WTC11 (cell line): Measurements from ENCODE around the gene LRRC4B. TPM values are rescaled to one million over a fixed set of nuclear protein-coding genes. Genes with fewer than 3 reads are reported as not detected.

Source experiments
- ATAC-seq: fragments of 200-7000 bp; cut with Tn5 transposase; 2 replicates; pipeline ENCODE4 v1.10.0; 2021; ENCODE audit warnings: mild to moderate bottlenecking, moderate library complexity
- CTCF ChIA-PET: fragments of 300-600 bp; sonication (Branson Sonifier 250); formaldehyde crosslinking; loops from one replicate; lab custom pipeline; 2021; ENCODE audit warnings: antibody characterized with exemption; lab: Charles Lee
- POLR2A ChIA-PET: fragments of 350-600 bp; sonication (Branson Sonifier 250); formaldehyde crosslinking; loops from one replicate; lab custom pipeline; 2021; ENCODE audit warnings: antibody characterized with exemption; lab: Charles Lee
- DNase-seq: peaks from one replicate; pipeline ENCODE4 v3.0.0; 2021; ENCODE audit warnings: low spot score
- H3K27ac Mint-ChIP-seq: 2 replicates; pipeline ENCODE4 v1.8.0; 2021; ENCODE audit warnings: mixed read lengths
- H3K27me3 Mint-ChIP-seq: 2 replicates; pipeline ENCODE4 v1.8.0; 2021; ENCODE audit warnings: low read depth, mild to moderate bottlenecking, moderate library complexity, mixed read lengths
- H3K36me3 Mint-ChIP-seq: 2 replicates; pipeline ENCODE4 v1.8.0; 2021; ENCODE audit warnings: mixed read lengths
- H3K4me1 Mint-ChIP-seq: 2 replicates; pipeline ENCODE4 v1.8.0; 2022; ENCODE audit warnings: mixed read lengths
- H3K4me3 Mint-ChIP-seq: 2 replicates; pipeline ENCODE4 v1.8.0; 2021; ENCODE audit warnings: mild to moderate bottlenecking, moderate library complexity, mixed read lengths
- H3K9me3 Mint-ChIP-seq: 2 replicates; pipeline ENCODE4 v1.8.0; 2021; ENCODE audit warnings: mixed read lengths
- AFF4 ChIP-seq: sonication (generic); formaldehyde crosslinking; IDR thresholded peaks from 2 replicates; pipeline ENCODE4 v1.8.1; 2023; ENCODE audit warnings: mild to moderate bottlenecking, missing genetic modification reagents, borderline replicate concordance
- E2F5 ChIP-seq: sonication (generic); formaldehyde crosslinking; IDR thresholded peaks from 2 replicates; pipeline ENCODE4 v1.8.1; 2022; ENCODE audit warnings: mild to moderate bottlenecking, moderate library complexity, missing genetic modification reagents
- ESRRA ChIP-seq: sonication (generic); formaldehyde crosslinking; IDR thresholded peaks from 2 replicates; pipeline ENCODE4 v1.8.1; 2022; ENCODE audit warnings: mild to moderate bottlenecking, missing genetic modification reagents, borderline replicate concordance
- FOXK1 ChIP-seq: sonication (generic); formaldehyde crosslinking; IDR thresholded peaks from 2 replicates; pipeline ENCODE4 v1.8.0; 2022; ENCODE audit warnings: mild to moderate bottlenecking, moderate library complexity, missing genetic modification reagents
- FOXP1 ChIP-seq: sonication (generic); formaldehyde crosslinking; IDR thresholded peaks from 2 replicates; pipeline ENCODE4 v1.8.0; 2022; ENCODE audit warnings: missing genetic modification reagents, mild to moderate bottlenecking, moderate library complexity, borderline replicate concordance
- GRHL2 ChIP-seq: fragments of 250-450 bp; sonication (Bioruptor Pico); IDR thresholded peaks from 2 replicates; pipeline ENCODE4 v1.8.0; 2022; ENCODE audit warnings: mild to moderate bottlenecking, moderate library complexity; ENCODE audit not compliant: insufficient replicate concordance, severe bottlenecking
- JUN ChIP-seq: sonication (generic); formaldehyde crosslinking; IDR thresholded peaks from 2 replicates; pipeline ENCODE4 v1.8.0; 2023; ENCODE audit warnings: mild to moderate bottlenecking, missing genetic modification reagents
- KAT7 ChIP-seq: sonication (generic); formaldehyde crosslinking; IDR thresholded peaks from 2 replicates; pipeline ENCODE4 v1.8.1; 2023; ENCODE audit warnings: missing genetic modification reagents, mild to moderate bottlenecking, borderline replicate concordance
- MAX ChIP-seq: sonication (generic); formaldehyde crosslinking; IDR thresholded peaks from 2 replicates; pipeline ENCODE4 v1.8.0; 2022; ENCODE audit warnings: mild to moderate bottlenecking, missing genetic modification reagents
- MXD4 ChIP-seq: fragments of 250-450 bp; sonication (Bioruptor Pico); IDR thresholded peaks from 2 replicates; pipeline ENCODE4 v1.8.0; 2021; ENCODE audit warnings: mild to moderate bottlenecking, moderate library complexity, borderline replicate concordance
- MYBL2 ChIP-seq: sonication (generic); formaldehyde crosslinking; IDR thresholded peaks from 2 replicates; pipeline ENCODE4 v1.8.1; 2023; ENCODE audit warnings: mild to moderate bottlenecking, moderate library complexity, missing genetic modification reagents
- OVOL2 ChIP-seq: fragments of 250-450 bp; sonication (Bioruptor Pico); IDR thresholded peaks from 2 replicates; pipeline ENCODE4 v1.9.0; 2021; ENCODE audit warnings: mild to moderate bottlenecking, borderline replicate concordance
- PRDM15 ChIP-seq: sonication (generic); formaldehyde crosslinking; IDR thresholded peaks from 2 replicates; pipeline ENCODE4 v1.8.0; 2022; ENCODE audit warnings: missing genetic modification reagents
- PREB ChIP-seq: sonication (generic); formaldehyde crosslinking; IDR thresholded peaks from 2 replicates; pipeline ENCODE4 v1.8.1; 2022; ENCODE audit warnings: mild to moderate bottlenecking, missing genetic modification reagents, moderate library complexity, borderline replicate concordance
- SMAD3 ChIP-seq: sonication (generic); formaldehyde crosslinking; IDR thresholded peaks from 2 replicates; pipeline ENCODE4 v1.8.0; 2022; ENCODE audit warnings: missing genetic modification reagents, mild to moderate bottlenecking, borderline replicate concordance
- STAT6 ChIP-seq: sonication (generic); formaldehyde crosslinking; conservative IDR thresholded peaks from 2 replicates; pipeline ENCODE4 v1.8.1; 2023; ENCODE audit warnings: mild to moderate bottlenecking, low read depth, missing genetic modification reagents, moderate library complexity
- TEAD4 ChIP-seq: sonication (generic); formaldehyde crosslinking; IDR thresholded peaks from 2 replicates; pipeline ENCODE4 v1.8.0; 2022; ENCODE audit warnings: mild to moderate bottlenecking, missing genetic modification reagents
- USF2 ChIP-seq: sonication (generic); formaldehyde crosslinking; IDR thresholded peaks from 2 replicates; pipeline ENCODE4 v1.8.1; 2023; ENCODE audit warnings: mild to moderate bottlenecking, missing genetic modification reagents, moderate library complexity
- ZMAT4 ChIP-seq: fragments of 250-450 bp; sonication (Bioruptor Pico); IDR thresholded peaks from 2 replicates; pipeline ENCODE4 v1.9.0; 2021; ENCODE audit warnings: mild to moderate bottlenecking
- ZNF121 ChIP-seq: sonication (generic); formaldehyde crosslinking; IDR thresholded peaks from 2 replicates; pipeline ENCODE4 v1.8.0; 2023; ENCODE audit warnings: missing genetic modification reagents
- ZNF219 ChIP-seq: sonication (generic); formaldehyde crosslinking; IDR thresholded peaks from 2 replicates; pipeline ENCODE4 v1.8.0; 2023; ENCODE audit warnings: missing genetic modification reagents, mild to moderate bottlenecking, borderline replicate concordance
- ZNF317 ChIP-seq: sonication (generic); formaldehyde crosslinking; IDR thresholded peaks from 2 replicates; pipeline ENCODE4 v1.8.1; 2023; ENCODE audit warnings: low read depth, mild to moderate bottlenecking, moderate library complexity, missing genetic modification reagents, borderline replicate concordance
- ZNF671 ChIP-seq: fragments of 250-450 bp; sonication (Bioruptor Pico); IDR thresholded peaks from 2 replicates; pipeline ENCODE4 v1.8.0; 2021; ENCODE audit warnings: mild to moderate bottlenecking
- total RNA-seq: library from RNA; stranded (reverse); gene quantifications from 3 replicates; pipeline ENCODE4 v1.2.3, GENCODE V29; 2021

The LRRC4B gene
- total RNA-seq, 1 experiment from 2014 or later: 10.0 TPM

- CTCF ChIA-PET: interaction anchor here (1.2 kb wide), 1 partner anchor 22 kb away, joined by 8 read pairs; no protein-coding TSS in a partner anchor
These were observed 8.6 kb downstream of the LRRC4B start for GRCh38 chr19:50559636-50560035.

GRCh38 chr19:50558449-50558848, 9.8 kb downstream of the LRRC4B start:
- ATAC-seq: no peak
- no peaks in the 10 kb centered on the region for H3K36me3 Mint-ChIP-seq
- no peak overlapping the region for H3K4me3 Mint-ChIP-seq
- peaks cover 59% of the 10 kb centered on the region for H3K27me3 Mint-ChIP-seq
- peaks cover 14% of the 10 kb centered on the region for H3K4me1 Mint-ChIP-seq
- H3K9me3 Mint-ChIP-seq: no peaks in the 10 kb centered on the region
- H3K27ac Mint-ChIP-seq: no peak overlapping the region
- ChIA-PET POLR2A (interaction anchor here (0.6 kb wide), 1 partner anchor 210 kb away, joined by 3 read pairs; no protein-coding TSS in a partner anchor), CTCF (interaction anchor here (0.9 to 6.7 kb wide), 2 partner anchors 19 to 34 kb away, joined by 3 to 200 read pairs; no protein-coding TSS in a partner anchor)
- DNase-seq: no peak
- no peak for TF ChIP-seq SMAD3 (CRISPR knock-in tag)
- TF ChIP-seq E2F5 (CRISPR knock-in tag): no peak
- no peak for TF ChIP-seq TEAD4 (CRISPR knock-in tag)
- TF ChIP-seq JUN (CRISPR knock-in tag): no peak
- TF ChIP-seq ZNF121: no peak
- TF ChIP-seq STAT6 (CRISPR knock-in tag): no peak
- no peak for TF ChIP-seq ESRRA
- TF ChIP-seq ZNF317 (CRISPR knock-in tag): no peak
- no peak for TF ChIP-seq PRDM15
- no peak for TF ChIP-seq AFF4 (CRISPR knock-in tag)
- TF ChIP-seq MAX (CRISPR knock-in tag): no peak

More at GRCh38 chr19:50559636-50560035, 8.6 kb downstream of the LRRC4B start:
- H3K9me3 Mint-ChIP-seq: no peaks in the 10 kb centered on the region
- peaks cover 26% of the 10 kb centered on the region for H3K4me1 Mint-ChIP-seq
- TF ChIP-seq OVOL2 (CRISPR knock-in tag): no peak
- TF ChIP-seq ZNF219 (CRISPR knock-in tag): no peak
- no peak for TF ChIP-seq USF2 (CRISPR knock-in tag)
- no peak for TF ChIP-seq ZMAT4 (CRISPR knock-in tag)
- TF ChIP-seq FOXK1 (CRISPR knock-in tag): no peak
- TF ChIP-seq ZNF671 (CRISPR knock-in tag): no peak
- no peak for TF ChIP-seq KAT7 (CRISPR knock-in tag)
- no peak for TF ChIP-seq PREB (CRISPR knock-in tag)
- TF ChIP-seq GRHL2 (CRISPR knock-in tag): no peak
- no peak for TF ChIP-seq MYBL2
- no peak for TF ChIP-seq MXD4
- no peak for TF ChIP-seq FOXP1 (CRISPR knock-in tag)
- H3K36me3 Mint-ChIP-seq: no peaks in the 10 kb centered on the region
- no peak overlapping the region for H3K27ac Mint-ChIP-seq
- ATAC-seq (no peak), DNase-seq (no peak)
- H3K4me3 Mint-ChIP-seq: no peak overlapping the region
- H3K27me3 Mint-ChIP-seq: peaks cover 59% of the 10 kb centered on the region
- POLR2A ChIA-PET: no interaction called here
